Inflammatory macrophage treated with lipopolysaccharide for 4 hours (primary cell): ENCODE results near the gene RAB44.
"Not testable (repeated sequence)": the region's sequence is repeated elsewhere in the genome, so short reads cannot be mapped to it uniquely, and the experiment has no call there.

ENCODE experiments used
- DNase-seq: peaks from one replicate; pipeline ENCODE4 v3.0.0-alpha.2; 2020

The RAB44 gene

DNA sequence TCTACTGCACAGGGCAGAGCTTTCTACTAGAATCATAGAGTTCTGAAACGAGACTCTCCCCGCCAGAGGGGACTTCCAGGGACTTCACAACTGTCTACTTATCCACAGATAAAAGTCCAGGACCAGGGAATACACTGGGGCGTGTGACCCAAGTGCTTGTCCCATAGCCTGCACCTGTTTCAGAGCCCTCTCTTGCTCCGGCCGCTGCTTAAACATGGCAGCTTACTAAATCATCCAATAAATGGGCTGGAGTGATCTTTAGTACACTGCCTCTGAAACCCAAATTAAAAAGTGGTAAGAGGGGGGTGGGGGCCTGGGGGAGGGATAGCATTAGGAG lies 8.9 kb upstream of the RAB44 start:
- DNase-seq, result no peak

DNA sequence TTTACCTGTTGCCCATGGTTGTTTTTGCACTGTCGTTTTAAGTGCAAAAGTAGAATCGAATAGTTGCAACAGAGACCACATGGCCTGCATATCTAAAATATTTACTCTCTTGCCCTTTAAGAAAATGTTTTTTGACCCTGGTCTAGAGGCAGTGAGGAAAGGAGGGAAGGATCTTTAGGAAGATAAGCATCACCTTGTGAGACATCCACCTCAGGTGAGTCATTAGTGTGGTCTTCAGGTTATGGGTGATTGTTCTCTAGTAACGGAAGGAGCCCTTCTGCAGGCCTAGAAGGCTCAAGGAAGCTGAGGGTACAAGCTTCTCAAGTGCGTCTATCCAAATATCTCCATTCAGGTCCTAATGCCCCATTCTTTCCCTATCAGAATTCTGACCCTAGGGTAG lies 6.6 kb upstream of the RAB44 start:
- no peak for DNase-seq

DNA sequence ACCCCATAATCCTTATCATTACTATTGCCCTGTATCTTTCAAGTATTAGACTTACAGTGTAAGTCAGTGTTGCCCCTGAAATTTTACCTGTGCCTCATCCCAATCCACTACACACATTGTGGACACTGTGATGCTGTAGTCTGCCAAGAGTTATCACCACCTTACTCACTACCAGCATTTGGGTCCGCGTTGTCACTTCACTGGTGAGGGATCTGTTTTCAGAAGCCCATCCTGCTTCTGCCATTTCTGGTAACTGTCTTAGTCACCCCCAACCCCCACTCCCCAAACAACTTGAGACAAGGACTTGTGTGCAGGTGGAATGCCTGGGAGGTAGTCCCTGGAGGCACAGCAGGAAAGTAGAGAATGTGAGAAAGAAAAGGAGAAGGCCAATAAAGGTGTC lies 6.0 kb upstream of the RAB44 start:
- no peak for DNase-seq

- DNase-seq, result peak; percentile 71
Measured at GRCh38 chr6:36692220-36692619, 5.4 kb upstream of the RAB44 start.

GRCh38 chr6:36692861-36693702 lies 4.5 kb upstream of the RAB44 start:
- DNase-seq, result no peak

GRCh38 chr6:36694616-36695015 lies 3.0 kb upstream of the RAB44 start:
- DNase-seq, result no peak

DNA sequence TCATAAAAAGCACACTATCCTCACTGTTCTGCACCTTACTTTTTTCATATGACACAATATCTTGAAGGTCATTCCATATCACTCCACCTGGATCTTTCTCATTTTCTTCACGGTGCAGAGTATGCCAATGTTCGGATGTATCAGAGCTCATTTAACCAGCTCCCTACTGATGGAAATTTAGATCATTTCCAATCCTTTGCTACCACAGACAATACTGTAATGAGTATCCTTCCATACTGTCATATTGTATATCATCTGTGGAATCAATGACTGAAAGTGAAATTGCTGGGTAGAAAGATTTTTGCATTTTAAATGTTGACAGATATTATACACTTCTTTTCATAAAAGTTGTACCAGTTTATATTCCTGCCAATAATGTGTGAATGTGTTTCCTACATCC lies 2.2 kb upstream of the RAB44 start:
- DNase-seq, result no peak

DNA sequence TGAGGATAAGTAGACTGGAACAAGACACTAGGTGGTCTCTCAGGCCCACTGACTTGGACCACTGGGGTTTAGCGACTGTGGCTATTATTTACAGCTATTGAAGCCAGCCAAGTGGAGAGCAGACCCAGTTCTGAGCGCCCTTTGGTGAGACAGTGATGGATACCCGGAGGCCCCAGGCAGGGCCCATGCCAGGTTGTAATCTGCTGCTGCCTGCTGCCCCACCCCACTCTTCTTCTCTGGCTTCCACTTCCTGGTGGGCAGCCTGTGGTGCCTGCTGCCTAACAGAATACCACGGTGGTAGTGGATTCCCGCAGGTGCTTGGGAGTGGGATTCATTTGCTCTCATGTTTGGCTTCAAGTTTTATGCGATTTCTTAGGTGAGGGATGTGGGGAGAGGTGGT lies 570 bp downstream of the RAB44 start:
- DNase-seq, result no peak

DNA sequence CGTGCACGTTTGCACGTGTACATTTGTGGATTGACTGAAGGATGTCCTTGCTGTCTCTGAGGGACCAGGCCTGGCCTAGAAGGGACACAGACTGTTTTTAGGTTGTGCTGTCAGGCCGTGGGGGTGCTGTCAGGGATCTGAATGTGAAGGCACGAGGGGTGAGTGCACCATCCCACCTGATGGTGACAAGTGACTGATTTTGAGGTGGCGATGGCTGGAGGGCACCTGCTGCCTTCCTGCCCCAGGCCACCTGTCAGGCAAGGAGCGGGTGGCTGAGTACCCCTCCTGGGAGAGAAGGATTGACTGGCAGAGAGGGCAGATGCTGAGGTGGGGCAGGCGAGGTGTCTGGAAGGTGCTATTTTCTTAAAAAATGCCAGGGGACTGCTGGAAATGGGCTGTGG lies 1.2 kb downstream of the RAB44 start:
- DNase-seq, result no peak

GRCh38 chr6:36699348-36699747 lies 1.7 kb downstream of the RAB44 start:
- DNase-seq, result no peak

GRCh38 chr6:36700071-36700812 lies 2.6 kb downstream of the RAB44 start:
- DNase-seq, result no peak

GRCh38 chr6:36700831-36701230 lies 3.2 kb downstream of the RAB44 start:
- DNase-seq, result peak; percentile 68

GRCh38 chr6:36701401-36701991 lies 3.9 kb downstream of the RAB44 start:
- DNase-seq, result no peak

- DNase-seq, result no peak
Measured at GRCh38 chr6:36702656-36703055, 5.0 kb downstream of the RAB44 start.

DNA sequence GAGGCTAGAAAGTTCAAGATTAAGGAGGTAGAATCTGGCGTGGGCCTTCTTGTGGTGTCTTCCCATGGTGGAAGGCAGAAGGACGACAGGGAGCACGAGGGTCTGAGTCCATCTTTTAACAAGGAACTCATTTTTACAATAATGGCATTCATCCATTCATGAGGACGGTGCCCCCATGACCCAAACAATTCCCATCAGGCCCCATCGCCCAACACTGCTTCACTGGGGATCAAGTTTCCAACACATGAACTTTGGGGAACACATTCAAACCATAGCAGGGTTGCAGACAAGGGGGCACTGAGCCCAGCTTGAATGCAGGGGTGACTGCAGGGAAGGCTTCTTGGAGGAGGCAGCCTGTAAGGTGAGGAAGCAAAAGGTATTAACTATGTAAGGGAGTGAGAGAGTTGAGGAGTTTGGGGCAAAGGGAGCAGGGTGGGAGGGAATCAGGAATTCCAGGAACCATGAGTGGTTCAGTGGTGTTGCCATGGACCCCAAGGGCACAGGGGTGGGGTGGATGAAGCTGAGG lies 5.5 kb downstream of the RAB44 start:
- no peak for DNase-seq

GRCh38 chr6:36703982-36704381 lies 6.4 kb downstream of the RAB44 start:
- no peak for DNase-seq

DNA sequence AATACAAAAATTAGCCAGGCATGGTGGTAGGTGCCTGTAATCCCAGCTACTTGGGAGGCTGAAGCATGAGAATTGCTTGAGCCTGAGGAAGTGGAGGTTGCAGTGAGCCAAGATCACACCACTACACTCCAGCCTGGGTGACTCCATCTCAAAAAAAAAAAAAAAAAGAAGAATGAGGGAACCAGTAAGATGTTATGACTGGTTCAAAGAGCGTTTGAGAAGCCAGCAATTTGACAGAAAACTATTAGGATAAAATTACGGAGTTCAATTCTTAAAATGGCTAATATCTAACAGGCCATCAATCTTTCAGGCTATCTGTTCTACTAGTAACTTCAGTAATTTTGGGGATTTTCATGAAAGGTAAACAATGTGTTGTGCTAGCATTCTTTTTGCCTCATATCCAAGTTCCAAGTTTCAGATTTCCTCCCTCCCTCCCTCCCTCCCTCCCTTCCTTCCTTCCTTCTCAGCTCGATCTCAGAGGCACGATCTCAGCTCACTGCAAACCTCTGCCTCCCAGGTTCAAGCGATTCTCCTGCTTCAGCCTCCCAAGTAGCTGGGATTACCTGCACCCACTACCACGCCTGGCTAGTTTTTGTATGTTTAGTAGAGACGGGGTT lies 7.4 kb downstream of the RAB44 start:
- DNase-seq, result not testable (repeated sequence)

DNA sequence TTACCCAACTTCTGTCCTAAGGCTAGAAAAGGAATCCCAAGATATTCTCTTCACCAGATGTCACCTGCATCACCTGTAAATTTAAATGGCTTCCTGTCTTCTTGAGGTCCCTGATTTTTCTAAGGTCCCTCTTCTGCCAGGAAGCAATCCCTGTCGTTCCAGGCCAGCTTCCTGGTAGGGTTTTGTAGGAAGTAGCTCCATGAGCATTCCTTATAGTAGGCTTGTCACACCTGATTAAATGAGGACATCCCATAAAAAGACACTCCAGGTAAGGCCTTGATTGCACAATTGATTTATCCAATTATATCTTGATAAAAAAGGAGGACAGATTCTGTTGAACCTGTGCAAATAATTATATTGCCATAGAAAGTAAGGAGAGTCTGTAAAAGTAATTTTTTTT lies 8.7 kb downstream of the RAB44 start:
- no peak for DNase-seq

GRCh38 chr6:36712816-36713215 lies 15.2 kb downstream of the RAB44 start:
- DNase-seq, result no peak

DNA sequence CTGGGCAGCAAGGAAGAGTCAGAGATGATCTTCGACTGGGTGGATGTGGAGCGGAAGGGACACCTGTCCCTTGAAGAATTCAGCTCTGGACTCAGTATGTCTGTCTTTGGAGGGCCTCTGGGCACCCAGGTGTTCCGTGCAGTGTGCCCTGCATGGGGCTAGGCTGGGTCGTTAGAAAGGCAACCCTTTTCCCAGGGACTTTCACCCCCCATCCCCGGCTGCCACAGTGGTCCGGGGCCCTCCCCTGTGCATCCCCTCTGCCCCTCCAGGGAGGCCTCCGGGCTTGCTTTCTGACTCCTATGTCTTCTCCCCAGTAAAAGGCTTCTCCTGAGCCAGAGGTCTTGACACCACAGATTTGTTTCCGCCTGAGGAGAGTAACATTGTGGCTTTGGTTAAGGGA lies 16.2 kb downstream of the RAB44 start:
- DNase-seq, result no peak

GRCh38 chr6:36714511-36714910 lies 16.9 kb downstream of the RAB44 start:
- no peak for DNase-seq

DNA sequence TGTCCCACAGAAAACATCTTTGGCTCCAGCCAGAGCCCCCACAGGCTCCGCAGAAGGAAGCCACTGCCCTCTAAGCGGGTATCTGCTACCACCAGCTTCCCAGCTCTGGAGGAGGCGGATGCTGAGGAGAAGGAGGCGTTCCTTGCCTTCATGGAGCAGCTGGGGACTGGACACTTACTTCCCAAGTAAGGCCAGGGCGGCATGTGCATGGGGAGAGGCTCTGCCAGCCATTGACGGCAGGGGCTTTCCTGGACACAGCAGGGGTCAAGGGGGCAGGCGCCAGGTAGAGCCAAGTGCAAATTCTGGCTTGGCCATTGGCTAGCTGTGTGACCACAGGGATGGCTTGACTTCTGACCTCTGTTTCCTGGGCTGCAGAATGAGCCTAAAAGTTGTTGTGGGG lies 17.8 kb downstream of the RAB44 start:
- DNase-seq, result no peak

DNA sequence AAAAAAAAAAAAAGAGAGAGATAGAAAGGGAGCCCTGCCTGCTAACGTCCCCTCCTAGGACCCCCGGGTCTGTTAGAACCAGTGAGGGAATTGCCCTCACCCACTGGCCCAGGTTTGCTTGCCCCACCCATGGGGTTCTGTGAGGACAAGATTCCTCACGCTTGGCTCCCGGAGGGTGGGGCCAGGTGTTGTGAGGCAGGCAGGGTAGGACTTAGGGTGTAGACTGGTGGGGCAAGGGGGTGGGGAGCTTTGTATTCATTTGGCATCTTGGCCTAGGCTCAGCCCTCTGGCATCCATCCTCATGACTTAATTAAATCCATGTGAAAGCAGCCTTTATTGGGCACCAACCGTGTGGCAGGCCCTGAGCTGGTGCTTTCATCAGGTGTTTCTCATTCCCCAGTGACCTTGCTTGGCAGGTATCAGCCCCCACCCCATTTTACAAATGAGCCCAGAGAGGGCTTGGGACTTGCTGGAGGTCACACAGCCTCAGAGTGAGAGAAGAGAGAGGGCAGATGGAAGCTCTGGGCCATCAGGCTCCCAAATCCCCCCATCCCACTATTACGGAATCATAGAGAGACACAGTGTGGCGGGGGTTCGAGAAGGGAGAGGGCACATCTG lies 19.0 kb downstream of the RAB44 start:
- no peak for DNase-seq
